Gastrocnemius medialis (tissue), 4 donors: Measurements from ENCODE around the gene FAM53A.

ENCODE experiments used
- POLR2A ChIP-seq, 2 donors: fragments of 450-650 bp; IDR thresholded peaks; one replicate each; pipeline ENCODE4 v1.6.1; 2017; ENCODE audit warnings: antibody characterized with exemption in 2 of 2, mild to moderate bottlenecking in 2 of 2, moderate library complexity in 2 of 2
- TF ChIP-seq, protein P1 (sequence below), 5 experiments: fragments of 450-650 bp in 3 of 5; fragments of 200-600 bp in 2 of 5; sonication (generic) in 2 of 5; IDR thresholded peaks in 4 of 5; conservative IDR thresholded peaks in 1 of 5; 1 replicate in 4 of 5; 2 replicates in 1 of 5; pipeline ENCODE4 v1.5.1; 2016 to 2019; ENCODE audit warnings: antibody characterized with exemption in 5 of 5, mild to moderate bottlenecking in 3 of 5, moderate library complexity in 3 of 5

GRCh38 chr4:1706358-1706757 lies 22.2 kb upstream of the FAM53A start:
- TF ChIP-seq, protein P1, sequence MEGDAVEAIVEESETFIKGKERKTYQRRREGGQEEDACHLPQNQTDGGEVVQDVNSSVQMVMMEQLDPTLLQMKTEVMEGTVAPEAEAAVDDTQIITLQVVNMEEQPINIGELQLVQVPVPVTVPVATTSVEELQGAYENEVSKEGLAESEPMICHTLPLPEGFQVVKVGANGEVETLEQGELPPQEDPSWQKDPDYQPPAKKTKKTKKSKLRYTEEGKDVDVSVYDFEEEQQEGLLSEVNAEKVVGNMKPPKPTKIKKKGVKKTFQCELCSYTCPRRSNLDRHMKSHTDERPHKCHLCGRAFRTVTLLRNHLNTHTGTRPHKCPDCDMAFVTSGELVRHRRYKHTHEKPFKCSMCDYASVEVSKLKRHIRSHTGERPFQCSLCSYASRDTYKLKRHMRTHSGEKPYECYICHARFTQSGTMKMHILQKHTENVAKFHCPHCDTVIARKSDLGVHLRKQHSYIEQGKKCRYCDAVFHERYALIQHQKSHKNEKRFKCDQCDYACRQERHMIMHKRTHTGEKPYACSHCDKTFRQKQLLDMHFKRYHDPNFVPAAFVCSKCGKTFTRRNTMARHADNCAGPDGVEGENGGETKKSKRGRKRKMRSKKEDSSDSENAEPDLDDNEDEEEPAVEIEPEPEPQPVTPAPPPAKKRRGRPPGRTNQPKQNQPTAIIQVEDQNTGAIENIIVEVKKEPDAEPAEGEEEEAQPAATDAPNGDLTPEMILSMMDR (IDR thresholded peaks at IDR 0.05 in 4 of 5, conservative IDR thresholded peaks at IDR 0.05 in 1 of 5) = no peak
- no peak for TF ChIP-seq POLR2A (IDR thresholded peaks at IDR 0.05)
